ENCODE data around the gene PNPLA7.

DNA sequence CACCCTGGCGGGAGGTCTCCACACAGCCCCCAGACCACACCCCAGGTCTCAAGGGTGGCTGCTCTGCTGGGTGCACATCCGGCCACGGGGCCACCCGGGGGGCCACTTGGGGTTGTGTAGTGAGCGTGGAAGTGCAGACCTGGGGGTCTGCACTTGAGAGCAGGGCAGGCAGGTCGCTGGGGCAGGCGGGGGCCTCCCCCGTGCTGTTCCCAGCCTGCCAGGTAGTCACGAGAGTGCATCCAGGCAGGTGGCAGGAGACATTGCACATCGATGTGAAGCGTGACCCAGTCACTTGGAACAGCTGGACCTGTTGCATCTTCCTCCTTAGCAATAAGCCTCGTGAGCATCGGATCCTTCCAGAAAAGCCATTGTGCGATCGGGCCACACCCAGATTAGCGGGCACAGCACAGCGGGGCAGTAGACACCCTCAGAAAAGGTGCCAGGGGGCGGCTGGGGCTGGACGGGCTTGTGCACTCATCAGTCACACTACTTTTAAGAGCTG lies 104.2 kb downstream of the PNPLA7 start:
- no peak for TF ChIP-seq EP300 (IDR thresholded peaks at IDR 0.05; ENCODE audit: low read depth)
- TF ChIP-seq, protein P1, sequence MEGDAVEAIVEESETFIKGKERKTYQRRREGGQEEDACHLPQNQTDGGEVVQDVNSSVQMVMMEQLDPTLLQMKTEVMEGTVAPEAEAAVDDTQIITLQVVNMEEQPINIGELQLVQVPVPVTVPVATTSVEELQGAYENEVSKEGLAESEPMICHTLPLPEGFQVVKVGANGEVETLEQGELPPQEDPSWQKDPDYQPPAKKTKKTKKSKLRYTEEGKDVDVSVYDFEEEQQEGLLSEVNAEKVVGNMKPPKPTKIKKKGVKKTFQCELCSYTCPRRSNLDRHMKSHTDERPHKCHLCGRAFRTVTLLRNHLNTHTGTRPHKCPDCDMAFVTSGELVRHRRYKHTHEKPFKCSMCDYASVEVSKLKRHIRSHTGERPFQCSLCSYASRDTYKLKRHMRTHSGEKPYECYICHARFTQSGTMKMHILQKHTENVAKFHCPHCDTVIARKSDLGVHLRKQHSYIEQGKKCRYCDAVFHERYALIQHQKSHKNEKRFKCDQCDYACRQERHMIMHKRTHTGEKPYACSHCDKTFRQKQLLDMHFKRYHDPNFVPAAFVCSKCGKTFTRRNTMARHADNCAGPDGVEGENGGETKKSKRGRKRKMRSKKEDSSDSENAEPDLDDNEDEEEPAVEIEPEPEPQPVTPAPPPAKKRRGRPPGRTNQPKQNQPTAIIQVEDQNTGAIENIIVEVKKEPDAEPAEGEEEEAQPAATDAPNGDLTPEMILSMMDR (IDR thresholded peaks at IDR 0.05): no peak

Measured in transverse colon (tissue), 3 donors.